Cardiac fibroblast (primary cell): ENCODE results near the gene RBMS1.

Experiments
- DNase-seq, 2 donors: peaks; one replicate each; pipeline versions ENCODE4 v3.0.0 to v3.0.0-alpha.2; 2010; ENCODE audit warnings: low read depth in 2 of 2
- H3K4me3 ChIP-seq, 2 donors: replicated peaks in 1 of 2; 1 replicate in 1 of 2; 2 replicates in 1 of 2; pipeline ENCODE4 v1.5.1; 2011; ENCODE audit warnings: low read depth in 2 of 2, low read length in 2 of 2, mild to moderate bottlenecking in 2 of 2, moderate library complexity in 1 of 2
- CTCF ChIP-seq: IDR thresholded peaks from one replicate; pipeline ENCODE4 v1.5.1; 2011; ENCODE audit warnings: low read depth, mild to moderate bottlenecking, low read length, inconsistent platforms

Gene RBMS1

DNA sequence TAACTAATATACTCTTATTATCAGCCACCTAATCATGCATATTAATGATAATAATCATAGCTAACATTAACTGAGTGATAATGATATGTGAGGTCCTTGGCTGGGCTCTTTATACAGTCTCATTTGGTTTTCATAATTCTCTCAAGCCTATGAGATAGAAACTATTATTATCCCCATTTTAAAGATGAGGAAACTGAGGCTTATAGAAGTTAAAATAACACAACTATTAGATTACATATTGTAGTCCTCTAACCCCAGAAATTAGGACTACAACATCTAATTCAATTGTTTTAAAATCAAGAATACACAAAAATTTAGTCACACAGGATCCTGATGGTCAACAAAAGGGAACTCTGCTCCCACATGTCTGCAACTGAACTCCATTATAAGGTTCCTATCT, 209.9 kb downstream of the RBMS1 start:
- DNase-seq, result no peak
- no peak for TF ChIP-seq CTCF
- no peak overlapping the region for H3K4me3 ChIP-seq

- H3K4me3 ChIP-seq, result no peak overlapping the region
- TF ChIP-seq CTCF, result no peak
- peak; percentile 57 to 64 for DNase-seq
Observed at GRCh38 chr2:160282063-160282580, 211.5 kb downstream of the RBMS1 start.

DNA sequence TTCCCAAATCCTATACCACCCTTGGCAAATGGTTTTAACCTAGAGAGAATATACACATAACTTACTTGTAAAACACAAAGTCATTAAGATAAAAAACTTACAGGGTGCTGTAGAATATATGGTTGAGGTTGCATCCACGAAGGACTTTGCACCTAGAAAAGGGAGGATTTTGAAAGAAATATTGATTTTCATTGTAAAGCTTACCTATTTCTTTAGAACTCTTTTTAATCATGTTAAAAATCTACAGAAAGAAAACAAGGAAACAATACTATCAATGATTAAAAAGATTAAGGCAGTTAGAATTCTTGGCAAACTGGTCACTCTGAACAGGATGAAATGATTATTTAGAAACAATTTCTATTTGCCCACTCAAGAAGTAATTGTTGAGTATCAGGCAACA, 212.4 kb downstream of the RBMS1 start:
- TF ChIP-seq CTCF, result no peak
- no peak for DNase-seq
- H3K4me3 ChIP-seq, result no peak overlapping the region

GRCh38 chr2:160279813-160280465, 213.7 kb downstream of the RBMS1 start:
- peak; percentile 51 to 77 for DNase-seq
- H3K4me3 ChIP-seq, result no peak overlapping the region
- TF ChIP-seq CTCF, result no peak

DNA sequence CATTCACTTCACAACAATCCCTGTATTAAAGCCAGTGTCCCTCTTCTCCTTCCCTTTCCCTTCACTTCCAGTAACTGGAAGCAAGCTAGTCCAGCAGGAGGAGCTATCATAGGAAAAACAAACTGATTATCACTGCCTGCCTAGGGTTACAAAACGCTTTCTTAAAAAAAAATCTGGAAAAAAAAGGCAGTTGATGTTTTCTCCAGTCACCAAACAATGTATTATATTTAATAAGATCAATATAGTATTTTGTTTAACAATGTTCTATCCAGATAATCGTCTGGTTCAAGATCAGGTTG, 214.8 kb downstream of the RBMS1 start:
- DNase-seq, result peak; percentile 68 to 86
- TF ChIP-seq CTCF, result peak; percentile 59
- no peak overlapping the region for H3K4me3 ChIP-seq

DNA sequence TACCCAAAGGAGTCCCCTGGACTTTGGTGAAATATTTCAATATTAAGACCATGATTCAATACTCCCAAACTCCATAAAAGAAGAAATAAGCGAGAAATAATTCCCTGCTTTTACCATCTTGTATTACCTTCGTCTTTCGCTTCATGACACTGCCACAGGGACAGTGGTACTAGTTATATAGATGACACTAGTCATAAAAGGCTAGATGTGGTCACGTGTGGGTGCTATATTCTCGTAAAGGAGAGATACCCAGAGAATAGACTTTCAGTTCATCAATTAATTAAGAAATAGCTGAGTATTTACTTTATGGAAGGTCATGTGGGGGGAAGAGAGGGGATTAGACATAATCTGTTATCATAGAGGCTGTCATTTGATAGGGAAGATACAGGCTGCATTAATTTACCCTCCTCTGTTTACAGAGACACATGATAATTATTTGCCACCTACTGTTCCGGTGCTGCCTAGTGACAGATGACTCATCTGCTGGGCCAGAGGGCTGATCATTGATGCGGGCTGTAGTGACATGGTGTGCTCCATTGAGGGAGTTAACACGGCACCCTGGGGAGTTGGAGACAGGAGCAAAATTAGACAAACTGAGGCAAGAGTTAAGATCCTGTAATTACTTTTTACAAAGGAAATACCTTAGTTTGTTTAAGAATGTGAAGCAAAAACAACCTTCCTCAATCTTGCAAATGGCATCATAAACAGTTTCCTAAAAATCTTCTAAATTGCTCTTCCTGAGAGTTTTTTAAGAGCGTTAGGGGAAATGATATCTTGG, 215.3 kb downstream of the RBMS1 start:
- no peak for TF ChIP-seq CTCF
- H3K4me3 ChIP-seq, result no peak overlapping the region
- DNase-seq, result no peak
